Aorta (tissue), 5 donors: ENCODE data around the gene PIGW. TPM values are rescaled to one million over a fixed set of nuclear protein-coding genes. Genes with fewer than 3 reads are reported as not detected.
A peak's percentile ranks its signal among the peaks of the same experiment; 100 is the strongest.

Experiments used
- ATAC-seq: fragments of 200-7000 bp; cut with Tn5 transposase; one replicate; pipeline ENCODE4 v1.9.1; 2022; ENCODE audit warnings: moderate library complexity; ENCODE audit not compliant: low FRiP score
- DNase-seq, 2 donors: peaks; one replicate each; pipeline ENCODE4 v3.0.0-alpha.2; 2020
- H3K27ac ChIP-seq, 2 donors: one replicate each; pipeline ENCODE4 v1.5.1; 2013; ENCODE audit warnings: low read length in 2 of 2, mild to moderate bottlenecking in 2 of 2, moderate library complexity in 2 of 2, control low read depth in 1 of 2, inconsistent platforms in 1 of 2, low read depth in 1 of 2
- H3K27me3 ChIP-seq, 2 donors: one replicate each; pipeline ENCODE4 v1.6.1; 2013; ENCODE audit warnings: control low read depth in 1 of 2, low read length in 1 of 2, mild to moderate bottlenecking in 1 of 2, moderate library complexity in 1 of 2; ENCODE audit not compliant: insufficient read depth in 2 of 2, control insufficient read depth in 1 of 2
- H3K36me3 ChIP-seq, 2 donors: one replicate each; pipeline ENCODE4 v1.6.1; 2013; ENCODE audit warnings: control low read depth in 1 of 2, low read length in 1 of 2, mild to moderate bottlenecking in 1 of 2; ENCODE audit not compliant: insufficient read depth in 2 of 2, control insufficient read depth in 1 of 2
- H3K4me1 ChIP-seq, 2 donors: one replicate each; pipeline ENCODE4 v1.6.1; 2013; ENCODE audit warnings: low read length in 2 of 2, control low read depth in 1 of 2, mild to moderate bottlenecking in 1 of 2, moderate library complexity in 1 of 2; ENCODE audit not compliant: insufficient read depth in 2 of 2, control insufficient read depth in 1 of 2
- H3K4me3 ChIP-seq, 2 donors: one replicate each; pipeline ENCODE4 v1.5.1; 2013; ENCODE audit warnings: low read length in 2 of 2, control low read depth in 1 of 2, mild to moderate bottlenecking in 1 of 2
- H3K9me3 ChIP-seq: one replicate; pipeline ENCODE4 v1.6.1; 2013; ENCODE audit warnings: mild to moderate bottlenecking, low read length; ENCODE audit not compliant: control insufficient read depth
- WGBS, 2 donors: extraction: QIAGEN DNeasy Blood & Tissue Kit; methylation state at CpG; one replicate each; pipeline ENCODE4 v1.1.7; 2013; 5-methylcytosine and 5-hydroxymethylcytosine counted together
- intact Hi-C, 2 donors: fragments of 100-400 bp; cut with DNase I; formaldehyde crosslinking; loops; one replicate each; pipeline versions ENCODE4 v1.14.2 to v1.15.0; 2022
- polyA plus RNA-seq, 2 donors: library from polyadenylated mRNA; stranded (reverse); fragments of 200-250 nt; gene quantifications; one replicate each; pipeline ENCODE4 v1.2.3, GENCODE V29; 2013
- total RNA-seq, 2 donors: library from RNA; stranded (reverse); fragmentation: NEBNext Ultra II Directional; extraction: Animal tissue kit (Norgen Biotek cat#: 25700); gene quantifications; one replicate each; pipeline ENCODE4 v1.2.1, GENCODE V29; 2021
- donor health status: healthy with polysubstance abuse.
- donor health status: Bipolar disorder and iron deficiency.
- donor health status: DM: no; HTN: no; CAD: no.
- donor health status: DM: no; HTN: no; CAD: no.
- donor health status: DM: yes; HTN: yes; CAD: no.

Gene PIGW
- total and polyA plus RNA-seq, 4 donors = 2.1 to 5.1 (median 4.8) TPM

DNA sequence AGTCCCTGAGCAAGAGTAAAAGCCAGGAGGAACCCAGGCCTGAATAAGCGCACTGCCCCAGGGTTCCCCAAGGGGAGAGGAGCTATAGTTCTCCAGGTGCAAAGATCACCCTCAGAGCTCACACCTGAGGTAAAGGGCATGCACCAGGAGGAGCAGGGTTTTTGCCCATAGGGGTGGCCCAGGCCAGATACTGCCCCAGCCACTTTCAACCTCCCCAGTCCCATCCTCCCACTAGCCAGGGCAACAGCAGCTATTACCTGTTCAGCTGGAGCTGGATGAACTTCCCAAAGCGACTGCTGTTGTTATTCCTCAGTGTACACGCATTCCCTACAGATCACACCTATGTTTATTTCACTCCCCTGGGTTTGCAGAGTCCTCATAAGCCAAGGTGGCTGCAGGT lies 19.9 kb upstream of the PIGW start:
- WGBS, 2 donors = 88 to 93% methylated on average over 3 of the region's 3 CpGs
- DNase-seq = no peak
- Histone ChIP-seq H3K4me3 (no peak overlapping the region), H3K9me3 (no peaks in the 10 kb centered on the region), H3K27me3 (no peaks in the 10 kb centered on the region), H3K4me1 (no peaks in the 10 kb centered on the region), H3K36me3 (peaks cover 0 to 5% of the 10 kb centered on the region in 2 donors), H3K27ac (no peak overlapping the region)
- no peak for ATAC-seq
- intact Hi-C loops = no loop called here

- peaks cover 0 to 5% of the 10 kb centered on the region in 2 donors for H3K36me3 ChIP-seq
- DNase-seq (no peak), ATAC-seq (no peak)
- WGBS, 2 donors = 88 to 90% methylated on average over 4 of the region's 4 CpGs
- no peaks in the 10 kb centered on the region for H3K9me3 ChIP-seq
- no peak overlapping the region for H3K4me3 ChIP-seq
- intact Hi-C loops = no loop called here
- no peaks in the 10 kb centered on the region for H3K27me3 ChIP-seq
- H3K4me1 ChIP-seq = no peaks in the 10 kb centered on the region
- no peak overlapping the region for H3K27ac ChIP-seq
Measured at GRCh38 chr17:36515837-36516236, 18.9 kb upstream of the PIGW start.

GRCh38 chr17:36523113-36523512 lies 11.7 kb upstream of the PIGW start:
- Histone ChIP-seq H3K27ac (no peak overlapping the region), H3K9me3 (no peaks in the 10 kb centered on the region), H3K27me3 (no peaks in the 10 kb centered on the region), H3K4me3 (no peak overlapping the region), H3K36me3 (peaks cover 3 to 12% of the 10 kb centered on the region in 2 donors), H3K4me1 (no peaks in the 10 kb centered on the region)
- intact Hi-C loops = no loop called here
- no peak for DNase-seq
- ATAC-seq = no peak
- 91 to 92% methylated on average over 2 of the region's 2 CpGs for WGBS, 2 donors

DNA sequence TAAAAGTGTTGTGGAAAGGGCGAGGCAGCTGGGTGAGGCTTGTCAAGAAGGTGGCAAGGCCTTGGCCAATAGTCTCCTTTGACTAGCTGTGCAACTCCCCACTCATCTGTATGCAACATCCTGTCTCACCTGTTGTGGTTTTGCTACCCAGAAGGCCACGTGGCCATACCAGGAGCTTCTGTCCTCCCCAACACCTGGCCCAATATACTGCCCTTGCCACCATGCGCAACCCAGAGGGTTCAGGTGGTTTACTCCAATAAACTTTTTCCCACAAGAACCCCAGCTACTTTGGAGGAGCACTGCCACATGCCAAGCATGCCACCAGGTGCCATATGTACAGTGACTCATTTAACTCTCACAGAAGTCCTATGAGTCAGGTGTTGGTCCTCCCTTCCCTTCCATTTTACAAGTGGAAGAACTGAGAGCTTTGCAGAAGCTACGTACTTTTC lies 10.3 kb upstream of the PIGW start:
- intact Hi-C loops = no loop called here
- WGBS, 2 donors = 94 to 95% methylated on average over 4 of the region's 4 CpGs
- Histone ChIP-seq H3K27ac (no peak overlapping the region), H3K27me3 (no peaks in the 10 kb centered on the region), H3K4me3 (no peak overlapping the region), H3K4me1 (no peaks in the 10 kb centered on the region), H3K9me3 (no peaks in the 10 kb centered on the region), H3K36me3 (peaks cover 3 to 12% of the 10 kb centered on the region in 2 donors)
- no peak for ATAC-seq
- DNase-seq = peak in 1 of 2 donors; percentile 42

GRCh38 chr17:36525113-36525512 lies 9.7 kb upstream of the PIGW start:
- WGBS, 2 donors = 83 to 90% methylated on average over 2 of the region's 2 CpGs
- H3K27ac ChIP-seq = no peak overlapping the region
- no peaks in the 10 kb centered on the region for H3K27me3 ChIP-seq
- H3K9me3 ChIP-seq = no peaks in the 10 kb centered on the region
- no peak overlapping the region for H3K4me3 ChIP-seq
- peaks cover 3 to 12% of the 10 kb centered on the region in 2 donors for H3K36me3 ChIP-seq
- intact Hi-C loops = no loop called here
- DNase-seq = no peak
- H3K4me1 ChIP-seq = no peaks in the 10 kb centered on the region
- ATAC-seq = no peak

GRCh38 chr17:36525888-36526287 lies 8.9 kb upstream of the PIGW start:
- Histone ChIP-seq H3K27ac (no peak overlapping the region), H3K9me3 (no peaks in the 10 kb centered on the region), H3K27me3 (no peaks in the 10 kb centered on the region), H3K4me1 (no peaks in the 10 kb centered on the region), H3K4me3 (no peak overlapping the region), H3K36me3 (peaks cover 3 to 12% of the 10 kb centered on the region in 2 donors)
- intact Hi-C loops = no loop called here
- no peak for ATAC-seq
- WGBS, 2 donors = 85 to 92% methylated on average over 6 of the region's 6 CpGs
- DNase-seq = peak in 1 of 2 donors; percentile 30

DNA sequence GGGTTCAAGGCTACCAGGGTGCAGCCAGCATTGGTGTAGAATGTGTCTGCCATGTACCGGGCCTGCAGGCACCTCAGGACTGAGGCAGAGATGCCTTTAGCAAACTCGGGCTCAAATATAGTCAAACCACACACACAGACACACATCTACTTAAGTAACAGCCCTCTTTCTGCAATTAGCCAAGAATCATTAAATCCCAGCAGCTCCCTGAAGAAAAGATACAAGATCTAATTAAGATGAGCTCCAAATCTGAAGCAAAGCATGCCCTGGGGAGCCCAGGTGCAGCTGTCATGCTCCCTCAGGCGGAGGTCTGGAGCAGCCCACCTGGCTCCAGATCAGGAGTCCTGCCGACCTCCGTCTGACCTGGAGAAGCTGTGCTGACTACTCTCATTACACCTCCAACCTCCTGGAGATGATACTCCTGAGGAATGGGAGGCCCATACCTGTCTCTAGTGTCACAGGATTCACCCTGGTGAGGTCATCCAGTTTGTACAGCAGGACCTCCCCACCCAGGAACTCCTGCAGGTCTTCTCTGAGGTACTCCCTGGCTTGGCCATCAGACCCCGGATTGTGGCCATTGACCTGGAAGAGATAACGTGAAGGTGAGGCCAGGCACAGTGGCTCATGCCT lies 7.1 kb upstream of the PIGW start:
- Histone ChIP-seq H3K4me1 (no peaks in the 10 kb centered on the region), H3K36me3 (peaks cover 3 to 12% of the 10 kb centered on the region in 2 donors), H3K27me3 (no peaks in the 10 kb centered on the region), H3K4me3 (no peak overlapping the region), H3K27ac (no peak overlapping the region), H3K9me3 (no peaks in the 10 kb centered on the region)
- DNase-seq (no peak), ATAC-seq (no peak)
- WGBS, 2 donors = 89 to 95% methylated on average over 7 of the region's 7 CpGs
- intact Hi-C loops = no loop called here

DNA sequence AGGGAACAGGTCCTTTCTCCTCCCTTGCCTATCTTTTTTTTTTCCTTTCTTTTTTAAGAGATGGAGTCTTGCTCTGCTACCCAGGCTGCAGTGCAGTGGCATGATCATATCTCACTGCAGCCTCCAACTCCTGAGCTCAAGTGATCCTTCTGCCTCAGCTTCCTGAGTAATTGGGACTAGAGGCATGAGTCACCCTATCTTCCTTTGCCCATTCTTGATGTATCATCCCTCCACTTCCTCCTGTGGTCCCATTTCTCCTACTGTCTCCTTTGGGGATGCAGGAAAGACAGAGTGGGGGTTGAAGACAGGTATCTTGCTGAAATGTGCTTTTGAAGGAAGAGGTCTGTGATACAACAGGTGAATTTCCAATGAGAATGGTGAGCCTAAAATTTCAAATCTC lies 5.7 kb upstream of the PIGW start:
- Histone ChIP-seq H3K36me3 (peaks cover 2 to 12% of the 10 kb centered on the region in 2 donors), H3K4me3 (no peak overlapping the region), H3K9me3 (no peaks in the 10 kb centered on the region), H3K27me3 (no peaks in the 10 kb centered on the region), H3K4me1 (no peaks in the 10 kb centered on the region), H3K27ac (no peak overlapping the region)
- DNase-seq = no peak
- ATAC-seq = no peak
- intact Hi-C loops = no loop called here

GRCh38 chr17:36532435-36532975 lies 2.3 kb upstream of the PIGW start:
- H3K27ac ChIP-seq = no peak overlapping the region
- no peaks in the 10 kb centered on the region for H3K4me1 ChIP-seq
- no peaks in the 10 kb centered on the region for H3K9me3 ChIP-seq
- ATAC-seq (no peak), DNase-seq (no peak)
- no peaks in the 10 kb centered on the region for H3K27me3 ChIP-seq
- intact Hi-C loops = loop anchor here in 1 of 2 donors (10.0 kb wide), 1 partner anchor 48 kb away; the partner anchor contains the start of gene ZNHIT3
- no peaks in the 10 kb centered on the region for H3K36me3 ChIP-seq
- WGBS, 2 donors = 94 to 97% methylated on average over 2 of the region's 2 CpGs
- H3K4me3 ChIP-seq = no peak overlapping the region
